ENCODE data around the gene ZNF716. TPM values are rescaled to one million over a fixed set of nuclear protein-coding genes. Genes with fewer than 3 reads are reported as not detected.
"Not testable (repeated sequence)": the region's sequence is repeated elsewhere in the genome, so short reads cannot be mapped to it uniquely, and the experiment has no call there.

ZNF716 gene
- total and polyA plus RNA-seq, 2 donors (not counting 3 experiments of a cell fraction or from before 2014, with no cell fraction given): not detected

- intact Hi-C loops (cut with micrococcal nuclease); BruUV-seq (replicated peaks); DNase-seq (ENCODE audit: low read depth, low spot score); H2AFZ ChIP-seq (ENCODE audit: low read depth, low read length); H4K20me1 ChIP-seq (replicated peaks; ENCODE audit: control insufficient read depth, extremely low read depth, insufficient read depth, low read length); H3K27me3 ChIP-seq (ENCODE audit: control insufficient read depth in 2 of 2, insufficient read depth in 2 of 2, low read length in 2 of 2); dilution Hi-C loops (cut with MboI; ENCODE audit: extremely low pct_ligation_motif_present, low sequenced_read_pairs); H3K79me2 ChIP-seq (ENCODE audit: control insufficient read depth, insufficient read depth, low read length); H3K27ac ChIP-seq (ENCODE audit: insufficient read depth, low read depth, low read length); CTCF ChIA-PET; FAIRE-seq; H3K4me2 ChIP-seq (ENCODE audit: insufficient read depth, low read length); H3K9me1 ChIP-seq (replicated peaks; ENCODE audit: control insufficient read depth, extremely low read depth, insufficient read depth, low read length); H3K36me3 ChIP-seq (ENCODE audit: control insufficient read depth in 2 of 2, extremely low read depth in 1 of 2, insufficient read depth in 2 of 2, low read length in 2 of 2); H3K9ac ChIP-seq (replicated peaks; ENCODE audit: extremely low read depth, insufficient read depth, low read length); H3K4me1 ChIP-seq (ENCODE audit: control insufficient read depth, extremely low read depth, insufficient read depth, low read length); H3K4me3 ChIP-seq (replicated peaks in 1 of 3; ENCODE audit: insufficient read depth in 1 of 3, low read depth in 1 of 3, low read length in 3 of 3); POLR2A ChIA-PET: not testable (repeated sequence)
- peaks cover 19% of the 10 kb centered on the region for H3K9me3 ChIP-seq (replicated peaks; ENCODE audit: control insufficient read depth, insufficient read depth, low read length)
Measured at GRCh38 chr7:57495111-57495510, 45.1 kb downstream of the ZNF716 start.

- FAIRE-seq: no peak
- no TSS peak for BruUV-seq (replicated peaks)
Measured at GRCh38 chr7:57496395-57496794, 46.4 kb downstream of the ZNF716 start.

More at GRCh38 chr7:57496395-57496794, 46.4 kb downstream of the ZNF716 start:
- H3K9me3 ChIP-seq (replicated peaks; ENCODE audit: control insufficient read depth, insufficient read depth, low read length): peaks cover 17% of the 10 kb centered on the region
- H3K4me1 ChIP-seq (ENCODE audit: control insufficient read depth, extremely low read depth, insufficient read depth, low read length): no peaks in the 10 kb centered on the region
- no peak overlapping the region for H3K9ac ChIP-seq (replicated peaks; ENCODE audit: extremely low read depth, insufficient read depth, low read length)
- no peak overlapping the region for H3K4me3 ChIP-seq (replicated peaks in 1 of 3; ENCODE audit: insufficient read depth in 1 of 3, low read depth in 1 of 3, low read length in 3 of 3)
- TF ChIP-seq GATA2 (IDR thresholded peaks at IDR 0.05; ENCODE audit: insufficient read depth, insufficient read length, low read depth, low read length) (no peak), POLR2AphosphoS5 (IDR thresholded peaks at IDR 0.05; ENCODE audit: insufficient read depth, low read depth, low read length) (no peak), JUN (IDR thresholded peaks at IDR 0.05; ENCODE audit: borderline replicate concordance, insufficient read depth, insufficient read length, low read depth) (no peak), MAX (IDR thresholded peaks at IDR 0.05; ENCODE audit: insufficient read depth, insufficient read length) (no peak), MYC (IDR thresholded peaks at IDR 0.05; ENCODE audit: low read depth, low read length) (no peak), FOS (IDR thresholded peaks at IDR 0.05; ENCODE audit: borderline replicate concordance, insufficient read depth, low read length) (no peak), POLR2A (IDR thresholded peaks at IDR 0.05; ENCODE audit: low read depth, low read length) (no peak), EZH2 (IDR thresholded peaks at IDR 0.05; ENCODE audit: borderline replicate concordance, low read depth, low read length, severe bottlenecking) (no peak), CTCF (IDR thresholded peaks at IDR 0.05; ENCODE audit: extremely low read depth in 1 of 2, insufficient read depth in 1 of 2, low read depth in 1 of 2, low read length in 2 of 2) (no peak)
- H2AFZ ChIP-seq (ENCODE audit: low read depth, low read length): no peak overlapping the region
- DNase-seq (ENCODE audit: low read depth, low spot score): no peak
- no peaks in the 10 kb centered on the region for H3K36me3 ChIP-seq (ENCODE audit: control insufficient read depth in 2 of 2, extremely low read depth in 1 of 2, insufficient read depth in 2 of 2, low read length in 2 of 2)
- no peak overlapping the region for H3K4me2 ChIP-seq (ENCODE audit: insufficient read depth, low read length)
- no peaks in the 10 kb centered on the region for H3K9me1 ChIP-seq (replicated peaks; ENCODE audit: control insufficient read depth, extremely low read depth, insufficient read depth, low read length)
- ChIA-PET CTCF (no interaction called here), POLR2A (no interaction called here)
- intact Hi-C loops (cut with micrococcal nuclease): no loop called here
- H3K79me2 ChIP-seq (ENCODE audit: control insufficient read depth, insufficient read depth, low read length): no peaks in the 10 kb centered on the region
- H3K27ac ChIP-seq (ENCODE audit: insufficient read depth, low read depth, low read length): no peak overlapping the region
- dilution Hi-C loops (cut with MboI; ENCODE audit: extremely low pct_ligation_motif_present, low sequenced_read_pairs): no loop called here
- no peaks in the 10 kb centered on the region for H3K27me3 ChIP-seq (ENCODE audit: control insufficient read depth in 2 of 2, insufficient read depth in 2 of 2, low read length in 2 of 2)
- H4K20me1 ChIP-seq (replicated peaks; ENCODE audit: control insufficient read depth, extremely low read depth, insufficient read depth, low read length): no peaks in the 10 kb centered on the region

Data from endothelial cell of umbilical vein (primary cell).